Amniotic stem cell (primary cell): ENCODE data around the gene ZBTB20.

Source experiments
- DNase-seq: peaks from one replicate; lab custom pipeline; 2025; lab: John Stamatoyannopoulos, UW

Gene ZBTB20

GRCh38 chr3:114904633-114905032 lies 242.5 kb downstream of the ZBTB20 start:
- DNase-seq: no peak

DNA sequence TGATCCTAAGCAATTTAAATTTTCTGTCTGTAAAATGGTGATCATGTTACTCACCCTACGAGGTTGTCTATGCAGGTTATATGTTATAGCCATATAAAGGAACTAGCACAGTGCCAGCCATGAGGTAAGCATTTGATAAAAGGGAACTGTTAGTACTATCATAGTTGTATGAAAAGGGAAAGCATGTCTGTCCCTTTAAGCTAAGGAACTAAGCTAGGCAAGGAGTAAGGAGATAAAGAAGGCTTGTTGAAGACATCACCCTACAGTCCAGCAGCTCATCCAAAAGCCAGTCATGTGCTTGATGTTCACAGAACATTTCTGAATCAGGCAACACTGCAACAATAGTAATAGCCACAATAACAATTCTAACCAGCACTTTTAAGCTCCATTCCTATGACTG lies 243.9 kb downstream of the ZBTB20 start:
- DNase-seq: no peak

GRCh38 chr3:114902691-114903101 lies 244.4 kb downstream of the ZBTB20 start:
- DNase-seq: no peak

DNA sequence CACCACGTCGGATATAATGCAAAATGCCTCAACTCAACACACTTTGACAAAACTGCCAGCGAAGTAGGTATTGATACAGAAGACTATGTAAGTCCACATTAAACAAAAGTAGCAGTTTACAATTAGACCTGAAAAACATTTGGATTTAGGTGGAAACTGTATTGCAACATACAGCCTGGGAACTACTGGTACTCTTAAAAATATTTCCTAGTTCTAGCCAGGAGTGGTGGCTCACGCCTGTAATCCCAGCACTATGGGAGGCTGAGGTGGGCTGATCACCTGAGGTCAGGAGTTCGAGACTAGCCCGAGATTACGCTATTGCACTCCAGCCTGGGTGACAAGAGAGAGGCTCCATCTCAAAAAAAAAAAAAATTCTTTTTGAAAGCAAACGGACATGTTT lies 246.2 kb downstream of the ZBTB20 start:
- no peak for DNase-seq

DNA sequence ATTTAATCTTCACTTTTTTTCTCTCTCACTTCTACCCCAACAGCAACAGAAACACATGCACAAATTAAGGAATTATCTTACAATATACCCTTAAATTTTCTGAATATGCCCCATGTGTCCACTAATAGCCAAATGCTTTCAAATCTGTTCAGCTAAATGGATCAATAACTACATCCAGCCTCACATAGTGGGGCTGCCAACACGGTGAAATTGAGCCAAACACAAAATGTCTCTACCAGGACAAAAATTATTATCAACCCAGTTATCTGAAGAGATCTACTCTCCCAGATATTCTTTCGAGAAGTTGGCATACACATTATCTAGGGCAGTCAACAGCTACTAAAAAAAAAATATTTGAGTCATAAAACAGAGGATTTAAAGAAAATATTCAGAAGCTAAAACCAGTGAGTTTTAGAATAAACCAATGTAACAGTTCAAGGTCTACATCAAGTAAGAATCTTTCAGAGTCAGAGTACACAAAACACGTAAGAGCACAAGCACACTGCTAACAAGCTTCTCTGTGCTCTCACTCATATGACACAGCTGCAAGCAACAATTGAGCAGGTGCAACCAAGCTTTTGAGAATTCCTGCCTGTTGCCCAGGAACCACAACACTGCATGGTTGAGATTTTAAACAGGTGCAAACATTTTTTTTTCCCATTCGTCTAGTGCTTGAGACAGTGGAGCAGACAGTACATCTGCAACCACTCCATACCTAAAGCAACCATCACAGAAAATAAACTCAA lies 247.7 kb downstream of the ZBTB20 start:
- no peak for DNase-seq

- DNase-seq: no peak
These were observed 250.1 kb downstream of the ZBTB20 start for GRCh38 chr3:114896978-114897377.

- no peak for DNase-seq
These were observed 253.7 kb downstream of the ZBTB20 start for GRCh38 chr3:114893361-114893760.

- DNase-seq: no peak
These were observed 254.2 kb downstream of the ZBTB20 start for GRCh38 chr3:114892880-114893279.

DNA sequence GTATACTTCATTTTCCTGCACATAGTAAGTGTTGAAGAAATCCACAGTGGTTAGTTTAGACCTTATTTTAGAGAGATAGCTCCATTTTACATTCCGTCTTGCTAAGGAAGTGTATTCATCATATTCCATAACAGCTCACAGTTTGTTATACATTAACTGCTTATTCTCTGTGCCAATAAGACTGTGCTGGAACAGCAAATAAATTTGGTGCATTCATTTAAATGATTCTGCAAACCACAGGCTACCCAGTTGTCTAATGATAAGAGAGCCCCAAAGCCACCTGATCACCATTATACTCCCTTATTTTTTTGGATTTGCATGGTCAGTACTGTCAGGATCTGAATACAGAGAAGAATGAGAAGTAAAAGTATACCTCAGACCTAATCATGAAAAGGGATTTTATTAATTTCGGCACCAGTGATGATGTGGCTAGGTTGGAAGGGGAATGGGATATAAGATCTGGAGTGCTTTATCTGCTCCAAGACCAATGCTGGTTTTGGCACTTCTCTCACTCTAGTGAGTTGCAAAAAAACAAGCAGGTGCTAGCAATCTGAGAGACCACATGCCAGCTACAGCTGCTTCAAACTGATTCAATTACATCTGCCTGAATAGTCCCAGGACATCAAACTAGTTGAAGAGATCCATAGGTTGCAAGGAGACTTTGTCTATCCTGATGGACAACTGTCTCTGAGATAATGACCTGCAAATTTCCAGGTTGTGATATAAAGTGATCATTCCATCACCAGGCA lies 254.8 kb downstream of the ZBTB20 start:
- DNase-seq: no peak

DNA sequence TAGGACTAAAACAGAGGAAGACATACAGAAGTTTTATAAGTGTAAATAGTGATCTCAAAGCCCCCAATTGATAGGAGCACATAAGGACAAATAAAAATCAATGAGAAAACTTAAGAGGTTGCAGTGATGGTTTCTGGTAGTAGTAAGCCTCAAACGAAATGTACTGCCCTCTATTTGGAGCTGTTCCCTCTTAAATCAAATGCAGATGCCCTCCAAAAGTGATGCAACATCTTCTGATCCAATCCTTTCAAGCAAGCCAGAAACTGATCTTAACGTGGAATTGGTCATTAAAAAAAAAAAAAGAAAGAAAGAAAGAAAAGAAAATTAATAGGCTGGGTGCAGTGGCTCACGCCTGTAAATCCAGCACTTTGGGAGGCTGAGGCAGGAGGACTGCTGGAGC lies 259.3 kb downstream of the ZBTB20 start:
- no peak for DNase-seq

DNA sequence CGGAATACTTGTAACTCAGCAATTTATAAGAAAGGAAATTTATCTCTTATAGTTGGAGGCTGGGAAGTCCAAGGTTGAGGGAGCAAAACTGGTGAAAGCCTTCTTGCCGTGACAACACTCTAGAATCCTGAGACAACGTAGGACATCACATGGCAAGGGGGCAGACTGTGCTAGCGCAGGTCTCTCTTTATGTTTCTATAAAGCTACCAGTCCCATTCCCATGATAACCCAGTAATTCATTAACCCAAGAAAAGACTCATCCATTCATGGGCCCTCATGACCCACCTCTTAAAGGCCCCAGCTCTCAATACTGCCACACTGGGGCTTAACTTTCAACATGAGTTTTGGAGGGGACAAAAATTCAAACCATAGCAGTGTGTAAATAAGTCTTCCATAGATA lies 260.2 kb downstream of the ZBTB20 start:
- DNase-seq: no peak

- no peak for DNase-seq
These were observed 262.7 kb downstream of the ZBTB20 start for GRCh38 chr3:114884213-114884923.

DNA sequence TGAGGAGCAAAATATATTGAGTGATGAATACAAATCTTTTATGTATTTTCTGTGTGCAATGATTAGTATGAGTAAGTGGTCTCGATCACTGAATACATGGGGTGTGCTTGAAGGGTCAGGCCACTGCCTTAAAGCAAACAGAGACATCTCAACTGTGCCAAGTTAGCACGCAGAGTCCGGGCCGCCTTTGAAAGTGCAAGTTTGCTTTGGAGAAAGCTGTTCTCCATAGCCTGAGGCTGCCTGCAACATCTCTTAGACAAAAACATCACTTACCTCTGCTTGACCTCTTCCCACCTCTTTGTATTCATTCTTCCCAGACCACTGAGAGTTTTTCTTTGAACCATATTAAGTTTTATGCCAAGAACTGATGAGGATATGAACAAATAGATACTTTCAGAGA lies 267.0 kb downstream of the ZBTB20 start:
- DNase-seq: no peak

DNA sequence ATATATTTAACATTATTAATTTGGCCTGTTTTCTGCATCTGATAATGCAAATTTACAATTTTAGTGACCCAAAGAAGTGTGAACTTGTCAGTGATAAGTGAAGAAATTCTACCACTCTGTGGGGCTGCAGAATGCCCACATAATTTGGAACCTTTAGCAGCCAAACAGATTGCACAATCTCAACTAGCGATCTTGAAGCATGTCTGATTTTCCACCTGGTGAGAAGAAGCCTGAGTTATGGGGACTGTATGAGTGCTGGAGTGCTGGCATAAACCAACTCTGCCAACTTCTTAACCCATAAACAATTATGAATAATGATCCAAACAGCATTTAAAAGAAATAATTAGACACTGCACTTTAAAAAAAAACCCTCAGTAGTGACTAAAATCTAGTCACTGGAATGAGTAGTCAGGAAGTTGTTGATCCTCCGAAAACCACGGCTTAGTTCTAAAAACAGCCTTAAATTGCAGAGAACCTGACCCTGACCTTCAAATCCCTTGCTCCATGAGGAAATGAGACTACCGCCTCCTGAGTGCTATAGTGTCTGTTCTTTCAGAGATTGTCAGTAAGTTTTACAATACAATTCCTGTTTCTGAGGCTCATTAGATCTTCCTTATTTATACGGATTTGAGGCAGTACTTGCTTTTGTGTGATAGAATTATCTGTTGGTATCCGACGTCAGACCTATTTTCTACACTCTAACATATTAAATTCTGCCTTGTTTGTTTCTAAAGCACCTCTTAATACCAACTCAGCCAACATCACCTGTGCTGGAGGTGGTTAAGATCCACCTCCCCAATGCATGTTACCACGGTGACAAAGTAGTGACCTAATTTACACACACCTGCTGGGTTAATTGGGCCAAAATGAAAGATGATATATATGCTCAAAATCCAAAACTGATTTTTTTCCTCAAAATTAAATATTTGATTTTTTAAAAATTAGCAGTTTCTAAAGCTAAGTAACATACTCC lies 267.7 kb downstream of the ZBTB20 start:
- peak; percentile 11 for DNase-seq

GRCh38 chr3:114878114-114878839 lies 268.8 kb downstream of the ZBTB20 start:
- DNase-seq: no peak

DNA sequence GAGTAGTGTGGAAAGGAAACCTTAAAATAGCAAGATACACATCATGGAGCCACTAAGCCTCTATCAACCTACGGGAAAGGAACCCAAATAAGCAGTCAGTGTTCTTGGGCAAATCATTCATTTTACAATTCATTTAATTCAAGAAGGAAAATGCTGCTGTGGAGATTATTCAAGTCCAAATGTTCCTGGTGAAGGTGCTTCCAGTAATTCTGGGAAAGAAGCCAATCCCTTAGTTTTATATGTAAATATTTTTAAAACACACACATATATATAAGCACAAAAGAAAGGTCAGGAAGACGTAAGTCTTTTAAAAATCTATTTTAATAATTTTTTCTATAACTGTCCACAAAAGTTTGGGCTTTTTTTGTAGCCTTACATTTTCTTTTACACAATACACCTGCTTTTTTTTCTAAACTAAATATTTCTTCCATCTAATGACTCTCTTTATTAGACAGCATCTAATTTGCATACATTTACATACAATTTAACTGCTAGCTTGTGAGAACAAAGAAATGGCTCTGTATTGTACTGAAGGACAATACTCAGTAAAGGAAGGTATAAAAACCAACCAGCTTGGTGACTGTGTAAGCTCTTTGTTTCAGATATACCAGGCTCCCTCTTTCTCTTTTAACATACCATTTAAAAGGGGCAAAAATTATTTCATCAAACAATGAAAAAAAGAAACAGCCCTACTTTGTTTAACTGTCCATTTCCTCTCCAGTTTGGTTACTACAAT lies 269.5 kb downstream of the ZBTB20 start:
- no peak for DNase-seq

DNA sequence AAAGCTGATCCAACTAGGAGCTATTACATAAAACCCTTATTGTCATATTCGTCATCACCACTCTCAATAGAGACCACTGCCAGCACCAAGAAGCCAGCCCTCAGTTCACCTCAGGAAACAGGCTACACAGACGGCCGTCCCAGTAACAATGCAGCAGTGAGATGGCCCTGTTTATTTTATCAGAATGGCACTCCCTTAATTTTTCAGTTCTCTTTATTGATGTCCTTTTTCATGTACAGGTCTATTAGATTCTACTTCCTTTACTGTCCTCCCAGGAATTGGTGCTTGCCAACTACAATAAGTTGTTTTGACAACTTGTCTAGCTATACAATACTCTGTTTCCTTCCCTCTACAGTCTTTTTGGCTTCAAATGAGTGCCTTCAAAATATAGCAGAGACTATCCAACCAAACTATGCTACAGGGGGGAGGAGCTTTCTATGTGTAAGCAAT lies 272.5 kb downstream of the ZBTB20 start:
- DNase-seq: no peak

DNA sequence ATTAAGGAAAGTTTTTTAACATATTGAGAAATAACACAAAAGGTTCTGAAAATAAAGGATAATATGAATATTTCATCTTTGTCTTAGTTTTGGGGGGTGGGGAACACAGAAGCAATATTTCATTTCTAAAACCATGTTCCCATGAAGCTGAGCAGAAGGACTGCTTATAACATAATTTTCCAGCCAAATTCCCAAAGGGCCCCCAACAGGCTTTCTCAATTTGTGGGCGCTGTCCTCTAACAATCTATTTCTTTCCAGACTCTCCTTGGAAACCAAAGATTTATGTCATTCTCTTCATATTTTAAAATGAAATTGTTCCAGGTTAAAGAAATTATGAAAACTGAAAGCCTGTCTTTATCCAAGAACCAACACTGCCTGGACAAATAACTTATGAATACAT lies 273.5 kb downstream of the ZBTB20 start:
- DNase-seq: no peak

- no peak for DNase-seq
These were observed 274.5 kb downstream of the ZBTB20 start for GRCh38 chr3:114872588-114872987.

DNA sequence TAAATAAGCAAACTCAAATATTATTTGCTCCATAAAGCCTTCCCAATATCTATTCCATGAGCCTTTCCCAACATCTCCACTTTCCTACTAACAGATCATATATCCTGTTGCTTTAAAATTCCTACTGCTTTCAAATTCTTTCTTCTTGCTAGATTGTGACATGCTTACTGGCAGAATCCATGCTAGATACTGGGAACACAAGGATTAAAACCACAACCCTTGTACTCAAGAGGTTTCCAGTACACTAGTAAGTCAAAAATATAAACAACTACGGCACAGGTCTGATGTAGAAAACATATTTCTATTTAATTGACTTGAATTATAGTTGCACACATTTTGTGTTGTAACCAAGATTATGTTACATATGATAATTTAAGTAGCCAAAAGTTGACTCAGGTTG lies 275.0 kb downstream of the ZBTB20 start:
- DNase-seq: no peak
